Lower lobe of right lung (tissue), 2 donors: ENCODE measurements around the gene HTT. TPM values are rescaled to one million over a fixed set of nuclear protein-coding genes. Genes with fewer than 3 reads are reported as not detected.

ENCODE experiments used
- ATAC-seq, 2 donors: fragments of 200-7000 bp; cut with Tn5 transposase; one replicate each; pipeline ENCODE4 v1.9.1; 2020 to 2022; ENCODE audit warnings: mild to moderate bottlenecking in 2 of 2, moderate library complexity in 2 of 2
- DNase-seq: peaks from one replicate; pipeline ENCODE4 v3.0.0-alpha.2; 2020
- H3K27ac ChIP-seq: fragments of 200-600 bp; one replicate; pipeline ENCODE4 v1.8.0; 2022
- H3K27me3 ChIP-seq: fragments of 200-600 bp; one replicate; pipeline ENCODE4 v1.8.0; 2022; ENCODE audit warnings: low read depth
- H3K36me3 ChIP-seq: fragments of 200-600 bp; one replicate; pipeline ENCODE4 v1.8.0; 2022; ENCODE audit warnings: mild to moderate bottlenecking
- H3K4me1 ChIP-seq: fragments of 200-600 bp; one replicate; pipeline ENCODE4 v1.8.0; 2022
- H3K4me3 ChIP-seq: fragments of 200-600 bp; one replicate; pipeline ENCODE4 v1.8.0; 2022; ENCODE audit warnings: mild to moderate bottlenecking
- H3K9me3 ChIP-seq: fragments of 200-600 bp; one replicate; pipeline ENCODE4 v1.8.0; 2022
- CTCF ChIP-seq: fragments of 200-600 bp; IDR thresholded peaks from one replicate; pipeline ENCODE4 v1.8.0; 2022; ENCODE audit warnings: antibody characterized with exemption, mild to moderate bottlenecking
- intact Hi-C: fragments of 100-400 bp; cut with DNase I; formaldehyde crosslinking; loops from one replicate; pipeline ENCODE4 v1.11.0; 2022
- total RNA-seq: library from RNA; stranded (reverse); fragmentation: NEBNext Ultra II Directional; extraction: Animal tissue kit (Norgen Biotek cat#: 25700); gene quantifications from one replicate; pipeline ENCODE4 v1.2.1, GENCODE V29; 2021
- donor health status: DM: no; HTN: yes; CAD: no; lungs with severe emphysema.

Gene HTT
- total RNA-seq, 1 donor from 2014 or later: 73.1 TPM

GRCh38 chr4:3287271-3287971 is 212.9 kb downstream of the HTT start:
- Histone ChIP-seq H3K27me3 (peaks cover 6% of the 10 kb centered on the region), H3K27ac (no peak overlapping the region), H3K4me1 (peaks cover 26% of the 10 kb centered on the region), H3K36me3 (no peaks in the 10 kb centered on the region), H3K9me3 (no peaks in the 10 kb centered on the region), H3K4me3 (no peak overlapping the region)
- no peak for DNase-seq
- TF ChIP-seq CTCF: no peak
- intact Hi-C loops: no loop called here
- no peak for ATAC-seq

- Histone ChIP-seq H3K4me1 (peaks cover 26% of the 10 kb centered on the region), H3K27me3 (peaks cover 6% of the 10 kb centered on the region), H3K27ac (no peak overlapping the region), H3K9me3 (no peaks in the 10 kb centered on the region), H3K36me3 (no peaks in the 10 kb centered on the region), H3K4me3 (no peak overlapping the region)
- ATAC-seq (no peak), DNase-seq (no peak)
- intact Hi-C loops: no loop called here
- TF ChIP-seq CTCF: no peak
Observed at GRCh38 chr4:3287972-3288570, 213.6 kb downstream of the HTT start.

DNA sequence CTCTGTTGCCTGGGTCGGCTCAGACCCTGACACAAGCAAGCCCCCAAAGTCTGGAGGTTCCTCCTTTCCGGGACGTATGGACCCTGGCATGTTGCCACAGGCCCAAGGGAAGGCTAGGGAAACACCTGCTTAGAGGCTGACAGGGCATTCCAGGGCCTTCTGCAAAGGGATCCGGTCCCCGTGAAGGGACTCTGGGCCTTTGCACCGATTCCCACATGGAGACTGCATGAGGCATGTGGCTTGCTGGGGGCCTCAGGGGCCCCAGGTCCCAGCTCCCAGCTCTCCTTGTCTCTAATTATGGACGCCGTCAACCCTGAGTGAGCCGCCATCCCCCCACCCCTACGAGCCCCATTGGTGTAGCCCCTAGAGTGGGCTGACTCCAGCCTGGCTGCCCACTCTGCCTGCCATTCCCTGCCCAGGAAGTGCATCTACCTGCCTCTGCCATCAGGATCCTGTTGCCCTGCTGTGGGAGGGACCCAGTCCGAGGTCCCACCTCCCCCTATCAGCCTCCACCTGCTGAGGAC is 214.2 kb downstream of the HTT start:
- intact Hi-C loops: no loop called here
- DNase-seq: no peak

DNA sequence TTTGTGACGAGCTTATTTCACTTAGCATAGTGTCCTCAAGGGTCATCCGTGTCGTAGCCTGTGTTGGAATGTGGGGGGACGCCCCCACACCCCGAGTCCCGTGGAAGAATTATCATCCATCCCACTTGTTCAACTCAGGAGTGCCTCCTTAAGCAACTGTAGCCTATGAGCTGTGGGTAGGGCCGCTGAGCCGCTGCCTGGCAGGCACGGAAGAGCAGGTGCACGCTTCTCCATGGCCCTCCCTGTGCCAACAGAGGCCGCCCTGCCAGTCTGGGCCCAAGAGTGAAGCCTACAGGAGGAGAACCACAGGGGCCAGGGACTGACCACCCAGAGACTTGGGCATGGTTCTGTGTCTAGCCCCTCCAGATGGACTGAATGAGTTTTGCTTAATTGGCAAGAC is 216.0 kb downstream of the HTT start:
- Histone ChIP-seq H3K27me3 (peaks cover 6% of the 10 kb centered on the region), H3K4me3 (no peak overlapping the region), H3K9me3 (no peaks in the 10 kb centered on the region), H3K27ac (no peak overlapping the region), H3K4me1 (peaks cover 37% of the 10 kb centered on the region), H3K36me3 (no peaks in the 10 kb centered on the region)
- intact Hi-C loops: no loop called here
- DNase-seq (no peak), ATAC-seq (no peak)
- TF ChIP-seq CTCF: no peak

More for the DNA sequence above, 214.2 kb downstream of the HTT start:
- Histone ChIP-seq H3K9me3 (no peaks in the 10 kb centered on the region), H3K4me3 (no peak overlapping the region), H3K27ac (no peak overlapping the region), H3K27me3 (peaks cover 6% of the 10 kb centered on the region), H3K4me1 (peaks cover 26% of the 10 kb centered on the region), H3K36me3 (no peaks in the 10 kb centered on the region)
- ATAC-seq: no peak
- TF ChIP-seq CTCF: no peak

DNA sequence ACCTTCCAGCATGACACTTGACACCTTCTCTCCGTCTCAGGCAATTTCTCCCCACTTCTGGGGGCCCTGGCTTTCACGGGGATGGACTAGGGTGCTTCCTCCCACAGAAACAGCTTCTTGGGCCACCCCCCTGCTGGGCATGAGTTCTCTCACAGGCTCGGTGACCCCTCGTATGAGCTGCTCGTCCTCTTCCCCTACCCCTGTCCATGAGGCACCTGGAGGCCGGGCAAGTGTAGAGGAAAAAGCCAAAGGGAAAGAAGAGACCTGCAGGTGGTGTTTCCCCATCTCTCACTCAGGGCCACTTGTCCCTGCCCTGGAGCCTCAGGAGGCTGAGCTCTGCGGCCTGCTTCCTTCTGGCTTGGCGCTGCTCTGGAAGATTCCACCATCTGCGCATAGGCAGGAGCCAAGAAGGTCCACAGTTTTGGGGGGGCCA is 216.4 kb downstream of the HTT start:
- DNase-seq: no peak
- peak overlapping the region; percentile 82 for H3K4me3 ChIP-seq
- ATAC-seq: no peak
- peaks cover 36% of the 10 kb centered on the region for H3K4me1 ChIP-seq
- intact Hi-C loops: no loop called here
- H3K27ac ChIP-seq: no peak overlapping the region
- H3K36me3 ChIP-seq: no peaks in the 10 kb centered on the region
- H3K27me3 ChIP-seq: peaks cover 6% of the 10 kb centered on the region
- H3K9me3 ChIP-seq: no peaks in the 10 kb centered on the region
- no peak for TF ChIP-seq CTCF
